Body of pancreas (tissue), 4 donors: ENCODE data around the gene PSMD4. TPM values are rescaled to one million over a fixed set of nuclear protein-coding genes. Genes with fewer than 3 reads are reported as not detected.

Experiments used
- ATAC-seq: fragments of 150-250 bp; one replicate; pipeline ENCODE4 v1.9.1; 2016
- DNase-seq, 4 donors: peaks; one replicate each; pipeline ENCODE4 v3.0.0-alpha.2; 2019
- H3K27ac ChIP-seq, 4 donors: fragments of 200-600 bp; sonication (generic); 1 replicate in 3 of 4; 2 replicates in 1 of 4; pipeline versions ENCODE4 v1.5.1 to v1.6.1; 2016 to 2019; ENCODE audit warnings: mild to moderate bottlenecking in 1 of 4, mixed read lengths in 1 of 4, moderate library complexity in 1 of 4
- H3K27me3 ChIP-seq, 2 donors: fragments of 200-600 bp; sonication (generic); one replicate each; pipeline ENCODE4 v1.6.0; 2016; ENCODE audit warnings: mild to moderate bottlenecking in 1 of 2
- H3K36me3 ChIP-seq, 2 donors: fragments of 200-600 bp; sonication (generic); replicated peaks in 1 of 2; 2 replicates each; pipeline ENCODE4 v1.5.1; 2016; ENCODE audit warnings: low read depth in 2 of 2; ENCODE audit not compliant: insufficient read depth in 1 of 2
- H3K4me1 ChIP-seq: fragments of 200-600 bp; sonication (generic); one replicate; pipeline ENCODE4 v1.6.0; 2016
- H3K4me3 ChIP-seq, 2 donors: fragments of 200-600 bp; sonication (generic); 1 replicate in 1 of 2; 2 replicates in 1 of 2; pipeline ENCODE4 v1.5.1; 2016 to 2019
- H3K9me3 ChIP-seq, 3 donors: fragments of 200-600 bp; sonication (generic); 1 replicate in 2 of 3; 2 replicates in 1 of 3; pipeline ENCODE4 v1.5.1; 2016
- CTCF ChIP-seq, 7 experiments: fragments of 450-650 bp in 4 of 7; fragments of 200-600 bp in 3 of 7; sonication (generic) in 3 of 7; IDR thresholded peaks; one replicate each; pipeline ENCODE4 v1.5.1; 2016 to 2019; ENCODE audit warnings: antibody characterized with exemption in 7 of 7
- POLR2A ChIP-seq, 3 donors: fragments of 450-650 bp; IDR thresholded peaks; one replicate each; pipeline ENCODE4 v1.6.1; 2016; ENCODE audit warnings: antibody characterized with exemption in 3 of 3, mild to moderate bottlenecking in 2 of 3
- whole genome bisulfite sequencing, 2 donors: methylation state at CpG; one replicate each; pipeline ENCODE4 v1.1.5; 2017; 5-methylcytosine and 5-hydroxymethylcytosine counted together
- intact Hi-C: fragments of 100-400 bp; cut with DNase I; formaldehyde crosslinking; loops from one replicate; pipeline ENCODE4 v1.15.1; 2023
- total RNA-seq, 2 donors: library from RNA; depleted of rRNA; stranded (reverse); fragments of >200 nt; gene quantifications; one replicate each; pipeline ENCODE4 v1.1.0, GENCODE V29; 2016

Gene PSMD4
- total RNA-seq, 2 donors from 2014 or later = 70.2 to 73.4 TPM

- Histone ChIP-seq H3K4me3 (no peak overlapping the region), H3K27me3 (no peaks in the 10 kb centered on the region), H3K4me1 (peaks cover 39% of the 10 kb centered on the region), H3K9me3 (no peaks in the 10 kb centered on the region), H3K36me3 (peaks cover 7 to 29% of the 10 kb centered on the region in 2 donors), H3K27ac (peak overlapping the region in 2 of 4 donors; percentile 1 to 54)
- ATAC-seq (no peak), DNase-seq (no peak)
- 68 to 71% methylated on average over 4 of the region's 4 CpGs for WGBS, 2 donors
- no peak for TF ChIP-seq POLR2A (IDR thresholded peaks at IDR 0.05)
- no peak for TF ChIP-seq CTCF (IDR thresholded peaks at IDR 0.05)
- intact Hi-C loops = no loop called here
Observed at GRCh38 chr1:151311011-151311410, 56.5 kb downstream of the PSMD4 start.

- intact Hi-C loops = no loop called here
- H3K27ac ChIP-seq = peak overlapping the region in 3 of 4 donors; percentile 7 to 54 (median 53)
- TF ChIP-seq POLR2A (IDR thresholded peaks at IDR 0.05) (no peak), CTCF (IDR thresholded peaks at IDR 0.05) (no peak)
- 61 to 70% methylated on average over 7 of the region's 7 CpGs for WGBS, 2 donors
- DNase-seq (peak; percentile 41 to 82 (median 62)), ATAC-seq (peak; percentile 76)
- H3K36me3 ChIP-seq = peaks cover 0 to 25% of the 10 kb centered on the region in 2 donors
- no peaks in the 10 kb centered on the region for H3K27me3 ChIP-seq
- H3K4me3 ChIP-seq = no peak overlapping the region
- H3K4me1 ChIP-seq = peaks cover 39% of the 10 kb centered on the region
- no peaks in the 10 kb centered on the region for H3K9me3 ChIP-seq
Observed at GRCh38 chr1:151311589-151312331, 57.2 kb downstream of the PSMD4 start.

- ATAC-seq (no peak), DNase-seq (no peak)
- TF ChIP-seq POLR2A (IDR thresholded peaks at IDR 0.05) (no peak), CTCF (IDR thresholded peaks at IDR 0.05) (no peak)
- intact Hi-C loops = no loop called here
- Histone ChIP-seq H3K27ac (peak overlapping the region in 3 of 4 donors; percentile 7 to 54 (median 53)), H3K27me3 (no peaks in the 10 kb centered on the region), H3K4me1 (peaks cover 39% of the 10 kb centered on the region), H3K9me3 (no peaks in the 10 kb centered on the region), H3K36me3 (peaks cover 0 to 20% of the 10 kb centered on the region in 2 donors), H3K4me3 (no peak overlapping the region)
- 89 to 95% methylated on average over 4 of the region's 4 CpGs for WGBS, 2 donors
Observed at GRCh38 chr1:151312411-151312810, 57.9 kb downstream of the PSMD4 start.

GRCh38 chr1:151312826-151313225 is 58.3 kb downstream of the PSMD4 start:
- DNase-seq = no peak
- Histone ChIP-seq H3K27me3 (no peaks in the 10 kb centered on the region), H3K4me1 (peaks cover 39% of the 10 kb centered on the region), H3K4me3 (no peak overlapping the region), H3K36me3 (peaks cover 0 to 18% of the 10 kb centered on the region in 2 donors), H3K9me3 (no peaks in the 10 kb centered on the region), H3K27ac (peak overlapping the region in 1 of 4 donors; percentile 36)
- no peak for ATAC-seq
- intact Hi-C loops = no loop called here
- 81 to 87% methylated on average over 8 of the region's 8 CpGs for WGBS, 2 donors
- TF ChIP-seq CTCF (IDR thresholded peaks at IDR 0.05) (no peak), POLR2A (IDR thresholded peaks at IDR 0.05) (no peak)

GRCh38 chr1:151313501-151313900 is 59.0 kb downstream of the PSMD4 start:
- TF ChIP-seq POLR2A (IDR thresholded peaks at IDR 0.05) (no peak), CTCF (IDR thresholded peaks at IDR 0.05) (no peak)
- 26 to 29% methylated on average over 2 of the region's 2 CpGs for WGBS, 2 donors
- peaks cover 0 to 14% of the 10 kb centered on the region in 2 donors for H3K36me3 ChIP-seq

More at GRCh38 chr1:151313501-151313900, 59.0 kb downstream of the PSMD4 start:
- intact Hi-C loops = no loop called here
- H3K27me3 ChIP-seq = no peaks in the 10 kb centered on the region
- no peaks in the 10 kb centered on the region for H3K9me3 ChIP-seq
- peak overlapping the region in 2 of 4 donors; percentile 35 to 36 for H3K27ac ChIP-seq
- no peak for DNase-seq
- no peak overlapping the region for H3K4me3 ChIP-seq
- no peak for ATAC-seq
- peaks cover 39% of the 10 kb centered on the region for H3K4me1 ChIP-seq
